Duodenal mucosa (tissue), 2 donors: ENCODE data around the gene CHMP5.

Source experiments
- H3K27ac ChIP-seq: one replicate; pipeline ENCODE4 v1.7.0; 2013; ENCODE audit warnings: low read depth, low read length
- H3K27me3 ChIP-seq, 2 donors: one replicate each; pipeline ENCODE4 v1.7.0; 2013; ENCODE audit warnings: low read length in 2 of 2, control low read depth in 1 of 2; ENCODE audit not compliant: insufficient read depth in 2 of 2, control insufficient read depth in 1 of 2
- H3K36me3 ChIP-seq, 2 donors: one replicate each; pipeline ENCODE4 v1.7.0; 2013; ENCODE audit warnings: low read length in 2 of 2, control low read depth in 1 of 2; ENCODE audit not compliant: insufficient read depth in 2 of 2, control insufficient read depth in 1 of 2
- H3K4me1 ChIP-seq, 2 donors: one replicate each; pipeline ENCODE4 v1.7.0; 2013; ENCODE audit warnings: low read length in 2 of 2, control low read depth in 1 of 2; ENCODE audit not compliant: insufficient read depth in 2 of 2, control insufficient read depth in 1 of 2
- H3K4me3 ChIP-seq, 2 donors: one replicate each; pipeline ENCODE4 v1.7.0; 2013; ENCODE audit warnings: low read length in 2 of 2, low read depth in 1 of 2
- H3K9ac ChIP-seq, 2 donors: one replicate each; pipeline ENCODE4 v1.7.0; 2013; ENCODE audit warnings: low read length in 2 of 2, low read depth in 1 of 2
- H3K9me3 ChIP-seq, 2 donors: one replicate each; pipeline ENCODE4 v1.7.0; 2013; ENCODE audit warnings: low read length in 2 of 2, control low read depth in 1 of 2; ENCODE audit not compliant: control insufficient read depth in 1 of 2

Gene CHMP5

DNA sequence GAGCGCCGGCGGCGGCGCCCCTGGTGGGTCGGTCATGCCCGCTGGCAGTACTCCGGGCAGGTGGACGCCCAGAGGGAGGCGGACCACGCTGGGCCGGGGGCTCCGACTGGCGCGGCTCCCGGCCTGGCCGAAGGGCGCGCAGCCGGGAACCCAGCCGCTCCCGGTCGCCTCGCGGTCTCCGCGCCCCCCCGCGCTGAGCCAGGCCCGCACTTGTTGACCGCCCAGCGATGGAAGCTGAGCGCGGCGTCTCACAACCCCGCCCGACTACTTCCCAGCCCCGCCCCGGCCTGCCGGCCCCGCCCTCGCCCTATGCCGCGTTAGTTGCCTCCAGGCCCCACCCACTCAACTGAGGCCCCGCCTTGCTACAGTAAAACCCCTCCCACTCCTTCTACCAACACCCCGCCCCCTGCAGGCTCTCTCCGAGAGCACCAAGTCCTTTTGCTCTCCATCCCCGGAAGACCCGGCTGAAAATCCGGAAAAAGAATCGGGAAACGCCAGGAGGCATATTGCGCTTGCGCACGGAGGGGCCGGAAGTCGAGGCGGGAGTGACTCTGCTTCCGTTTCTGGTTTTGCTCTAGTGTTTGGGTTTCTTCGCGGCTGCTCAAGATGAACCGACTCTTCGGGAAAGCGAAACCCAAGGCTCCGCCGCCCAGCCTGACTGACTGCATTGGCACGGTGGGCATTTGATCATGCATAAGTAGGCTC, at the start of gene CHMP5, which contains the start of gene BAG1:
Gene CHMP5 (plus strand): TSS at position 577 of the 705 bp plus-strand sequence. CDS start 30 bp downstream, at position 607.
Gene BAG1 (minus strand): TSS at position 236 of the 705 bp plus-strand sequence.
- peaks cover 35 to 47% of the 10 kb centered on the region in 2 donors for H3K36me3 ChIP-seq
- H3K4me1 ChIP-seq: peaks cover 24 to 33% of the 10 kb centered on the region in 2 donors
- H3K9ac ChIP-seq: peak within 1 kb of the TSS; percentile 96 to 98
- peak within 1 kb of the TSS; percentile 84 for H3K27ac ChIP-seq
- H3K4me3 ChIP-seq: peak within 1 kb of the TSS; percentile 98 to 99
- H3K27me3 ChIP-seq: no peaks in the 10 kb centered on the region
- no peaks in the 10 kb centered on the region for H3K9me3 ChIP-seq

DNA sequence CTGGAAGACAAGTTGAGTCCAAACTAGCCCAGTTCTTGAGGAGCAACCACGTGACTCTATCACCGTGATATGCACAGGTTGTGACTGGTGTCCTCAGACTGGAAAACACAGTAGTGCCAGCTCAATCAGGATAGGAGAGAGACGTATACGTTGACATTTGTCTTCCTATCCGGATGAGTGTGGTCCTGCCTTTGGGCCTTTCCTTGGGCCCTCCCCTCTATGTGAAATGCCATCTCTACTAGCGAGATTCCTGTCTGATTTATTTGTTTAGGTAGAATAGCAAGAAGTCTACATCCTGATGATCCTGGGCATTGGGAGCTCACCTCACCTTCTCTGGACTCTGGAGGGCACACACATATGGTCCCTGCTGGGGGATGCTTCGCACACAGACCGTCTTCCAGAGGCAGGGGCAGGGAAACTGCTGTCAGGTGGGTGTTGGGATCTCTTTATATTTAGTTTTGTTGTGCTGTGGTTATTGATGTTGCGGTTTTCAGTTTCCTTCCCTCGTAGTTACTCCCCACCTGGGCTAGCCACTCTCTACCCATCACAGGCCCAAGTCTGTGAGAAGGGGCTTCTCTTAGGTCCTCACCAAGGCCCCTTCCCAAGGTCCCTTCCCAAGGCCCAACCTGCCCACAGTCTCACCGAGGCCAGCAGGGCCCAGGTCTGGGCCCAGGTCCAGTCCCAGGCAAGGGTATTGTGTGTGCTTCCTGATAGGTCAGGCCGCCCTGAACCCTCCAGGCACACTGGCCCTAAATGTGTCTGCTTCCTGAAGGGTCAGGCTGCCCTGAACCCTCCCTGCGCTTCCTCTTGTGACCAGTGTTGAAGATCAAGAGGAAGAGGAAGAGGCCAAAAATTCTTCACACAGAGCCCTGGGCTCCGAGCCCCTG, 43.9 kb upstream of the CHMP5 start:
- no peak overlapping the region for H3K27ac ChIP-seq
- H3K27me3 ChIP-seq: no peaks in the 10 kb centered on the region
- H3K9ac ChIP-seq: no peak overlapping the region
- no peaks in the 10 kb centered on the region for H3K9me3 ChIP-seq
- no peak overlapping the region for H3K4me3 ChIP-seq
- H3K36me3 ChIP-seq: no peaks in the 10 kb centered on the region
- H3K4me1 ChIP-seq: peaks cover 6% of the 10 kb centered on the region in 2 donors

GRCh38 chr9:33221568-33221884, 43.3 kb upstream of the CHMP5 start:
- no peak overlapping the region for H3K9ac ChIP-seq
- no peaks in the 10 kb centered on the region for H3K9me3 ChIP-seq
- no peak overlapping the region for H3K27ac ChIP-seq
- peaks cover 6 to 8% of the 10 kb centered on the region in 2 donors for H3K4me1 ChIP-seq
- H3K36me3 ChIP-seq: no peaks in the 10 kb centered on the region
- H3K4me3 ChIP-seq: no peak overlapping the region
- no peaks in the 10 kb centered on the region for H3K27me3 ChIP-seq

DNA sequence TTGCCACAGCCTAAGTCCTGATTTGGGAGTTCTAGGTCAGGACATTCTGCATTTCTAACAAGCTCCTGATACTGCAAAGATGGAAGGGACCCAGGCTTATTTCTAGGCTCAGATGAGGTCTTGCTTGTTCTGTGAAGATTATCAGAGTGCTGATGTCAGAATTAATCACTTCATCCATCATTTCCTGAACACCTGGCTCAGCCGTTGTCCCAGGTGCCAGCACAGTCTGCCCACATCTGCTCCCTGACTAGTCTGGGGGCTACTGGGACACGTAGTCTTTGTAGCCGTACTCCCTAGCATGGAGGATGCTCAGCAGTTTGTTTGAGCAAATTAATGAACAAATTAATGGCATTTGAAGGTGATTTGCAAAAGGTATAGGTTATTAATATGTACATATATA, 42.8 kb upstream of the CHMP5 start:
- Histone ChIP-seq H3K4me3 (no peak overlapping the region), H3K36me3 (no peaks in the 10 kb centered on the region), H3K9me3 (no peaks in the 10 kb centered on the region), H3K9ac (no peak overlapping the region), H3K27me3 (no peaks in the 10 kb centered on the region), H3K27ac (no peak overlapping the region), H3K4me1 (peaks cover 6 to 8% of the 10 kb centered on the region in 2 donors)

DNA sequence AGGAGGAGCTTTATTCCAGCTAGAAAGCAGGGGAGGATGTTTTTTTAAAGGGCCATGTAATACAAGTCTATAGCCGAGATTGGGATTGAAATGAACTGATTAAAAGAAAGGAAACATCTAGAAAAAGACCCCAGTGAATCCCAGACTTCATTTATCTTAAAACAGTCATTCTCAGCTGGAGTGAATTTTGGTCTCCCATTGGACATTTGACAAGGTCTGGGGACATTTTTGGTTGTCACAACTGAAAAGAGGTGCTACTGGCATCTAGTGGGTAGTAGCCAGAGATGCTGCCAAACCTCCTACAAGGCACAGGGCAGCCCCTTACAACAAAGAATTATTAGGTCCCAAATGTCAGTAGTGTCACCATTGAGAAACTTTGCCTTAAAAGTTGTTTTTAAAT, 41.2 kb upstream of the CHMP5 start:
- Histone ChIP-seq H3K9ac (no peak overlapping the region), H3K27ac (no peak overlapping the region), H3K9me3 (no peaks in the 10 kb centered on the region), H3K4me3 (no peak overlapping the region), H3K27me3 (no peaks in the 10 kb centered on the region), H3K4me1 (peaks cover 7 to 8% of the 10 kb centered on the region in 2 donors), H3K36me3 (no peaks in the 10 kb centered on the region)

DNA sequence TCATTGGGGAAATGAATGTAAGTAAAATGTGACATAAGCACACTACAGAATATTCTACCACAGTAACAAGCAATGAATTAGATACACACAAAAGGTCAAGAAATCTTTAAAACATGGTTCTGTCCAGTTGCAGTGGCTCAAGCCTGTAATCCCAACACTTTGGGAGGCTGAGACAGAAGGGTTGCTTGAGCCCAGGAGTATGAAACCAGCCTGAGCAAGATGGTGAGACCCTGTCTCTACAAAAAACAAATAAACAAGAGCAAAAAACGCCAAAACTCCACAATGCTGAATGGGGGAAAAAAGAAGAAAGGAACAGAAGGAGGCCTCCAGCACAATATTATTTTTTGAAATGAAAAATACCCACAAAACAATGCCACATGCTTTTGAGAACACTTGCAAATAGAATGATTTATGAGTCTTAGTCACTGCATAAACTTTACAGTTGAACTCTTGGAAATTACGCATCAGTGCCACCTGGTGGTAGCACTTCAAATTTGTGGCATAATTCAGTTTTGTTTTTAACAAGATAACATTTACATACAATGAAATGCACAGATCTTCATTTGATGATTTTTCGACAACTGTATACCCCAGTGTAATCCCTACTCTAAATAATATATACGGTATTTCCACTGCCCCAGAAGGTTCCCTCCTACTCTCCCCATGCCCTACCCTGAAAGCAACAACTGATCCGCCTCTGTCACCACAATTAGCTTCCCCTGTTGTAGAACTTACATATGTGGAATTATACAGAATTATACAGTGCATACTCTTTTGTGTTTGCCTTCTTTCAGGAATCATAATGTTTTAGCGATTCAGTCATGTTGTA, 39.3 kb upstream of the CHMP5 start:
- Histone ChIP-seq H3K9ac (no peak overlapping the region), H3K36me3 (no peaks in the 10 kb centered on the region), H3K27me3 (no peaks in the 10 kb centered on the region), H3K9me3 (no peaks in the 10 kb centered on the region), H3K4me1 (peaks cover 8 to 22% of the 10 kb centered on the region in 2 donors), H3K4me3 (no peak overlapping the region), H3K27ac (no peak overlapping the region)

DNA sequence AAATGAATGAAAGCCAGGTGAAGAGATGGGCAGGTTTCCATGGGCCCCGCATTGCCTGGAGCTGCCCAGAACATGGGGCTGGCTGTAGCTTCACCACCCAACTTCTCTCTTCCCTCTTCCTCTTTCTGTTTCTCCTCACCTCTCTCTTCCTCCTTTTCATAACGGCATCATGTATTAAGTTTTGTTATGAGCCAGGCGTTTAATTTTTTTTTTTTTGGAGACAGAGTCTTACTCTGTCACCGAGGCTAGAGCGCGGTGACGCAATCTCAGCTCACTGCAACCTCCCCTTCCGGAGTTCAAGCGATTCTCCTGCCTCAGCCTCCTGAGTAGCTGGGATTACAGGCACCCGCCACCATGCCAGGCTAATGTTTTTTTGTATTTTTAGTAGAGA, 37.8 kb upstream of the CHMP5 start:
- no peaks in the 10 kb centered on the region for H3K9me3 ChIP-seq
- H3K9ac ChIP-seq: no peak overlapping the region
- H3K27ac ChIP-seq: no peak overlapping the region
- H3K4me1 ChIP-seq: peaks cover 8 to 19% of the 10 kb centered on the region in 2 donors
- no peaks in the 10 kb centered on the region for H3K27me3 ChIP-seq
- H3K4me3 ChIP-seq: no peak overlapping the region
- no peaks in the 10 kb centered on the region for H3K36me3 ChIP-seq

GRCh38 chr9:33227741-33228140, 37.1 kb upstream of the CHMP5 start:
- Histone ChIP-seq H3K4me1 (peaks cover 8 to 19% of the 10 kb centered on the region in 2 donors), H3K9ac (no peak overlapping the region), H3K9me3 (no peaks in the 10 kb centered on the region), H3K4me3 (no peak overlapping the region), H3K27me3 (no peaks in the 10 kb centered on the region), H3K27ac (no peak overlapping the region), H3K36me3 (no peaks in the 10 kb centered on the region)

DNA sequence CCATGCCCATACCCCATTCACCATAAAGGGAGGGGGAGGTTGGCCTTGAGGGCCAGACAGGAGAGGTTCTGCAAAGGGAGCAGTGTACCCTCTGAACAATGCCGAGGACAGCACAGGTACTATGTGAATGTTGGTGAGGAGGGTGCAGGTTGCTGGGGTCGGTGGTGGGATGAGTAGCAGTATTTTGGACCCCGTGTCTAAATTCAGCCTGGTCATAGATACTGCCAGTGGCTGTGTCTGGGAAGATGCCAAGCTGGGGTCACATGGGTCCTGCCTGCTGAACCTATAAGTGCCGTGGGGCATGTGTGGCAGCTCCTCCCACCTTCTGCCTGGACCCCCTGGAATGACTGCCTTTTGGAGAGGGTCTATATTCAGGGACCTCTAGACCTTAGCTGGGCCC, 36.2 kb upstream of the CHMP5 start:
- Histone ChIP-seq H3K9ac (peak overlapping the region in 1 of 2 donors; percentile 12), H3K27me3 (no peaks in the 10 kb centered on the region), H3K36me3 (no peaks in the 10 kb centered on the region), H3K4me1 (peaks cover 9 to 25% of the 10 kb centered on the region in 2 donors), H3K9me3 (no peaks in the 10 kb centered on the region), H3K27ac (no peak overlapping the region), H3K4me3 (no peak overlapping the region)
